Amniotic epithelial cell (primary cell): ENCODE data around the gene TNS4.

Experiments used
- DNase-seq: peaks from one replicate; pipeline ENCODE4 v3.0.0-alpha.2; 2010; ENCODE audit warnings: low read depth

TNS4 gene

GRCh38 chr17:40473573-40474365, 27.7 kb downstream of the TNS4 start:
- no peak for DNase-seq

- peak; percentile 69 for DNase-seq
Measured at GRCh38 chr17:40472733-40473452, 28.5 kb downstream of the TNS4 start.

GRCh38 chr17:40471846-40472732, 29.3 kb downstream of the TNS4 start:
- peak; percentile 87 for DNase-seq

DNA sequence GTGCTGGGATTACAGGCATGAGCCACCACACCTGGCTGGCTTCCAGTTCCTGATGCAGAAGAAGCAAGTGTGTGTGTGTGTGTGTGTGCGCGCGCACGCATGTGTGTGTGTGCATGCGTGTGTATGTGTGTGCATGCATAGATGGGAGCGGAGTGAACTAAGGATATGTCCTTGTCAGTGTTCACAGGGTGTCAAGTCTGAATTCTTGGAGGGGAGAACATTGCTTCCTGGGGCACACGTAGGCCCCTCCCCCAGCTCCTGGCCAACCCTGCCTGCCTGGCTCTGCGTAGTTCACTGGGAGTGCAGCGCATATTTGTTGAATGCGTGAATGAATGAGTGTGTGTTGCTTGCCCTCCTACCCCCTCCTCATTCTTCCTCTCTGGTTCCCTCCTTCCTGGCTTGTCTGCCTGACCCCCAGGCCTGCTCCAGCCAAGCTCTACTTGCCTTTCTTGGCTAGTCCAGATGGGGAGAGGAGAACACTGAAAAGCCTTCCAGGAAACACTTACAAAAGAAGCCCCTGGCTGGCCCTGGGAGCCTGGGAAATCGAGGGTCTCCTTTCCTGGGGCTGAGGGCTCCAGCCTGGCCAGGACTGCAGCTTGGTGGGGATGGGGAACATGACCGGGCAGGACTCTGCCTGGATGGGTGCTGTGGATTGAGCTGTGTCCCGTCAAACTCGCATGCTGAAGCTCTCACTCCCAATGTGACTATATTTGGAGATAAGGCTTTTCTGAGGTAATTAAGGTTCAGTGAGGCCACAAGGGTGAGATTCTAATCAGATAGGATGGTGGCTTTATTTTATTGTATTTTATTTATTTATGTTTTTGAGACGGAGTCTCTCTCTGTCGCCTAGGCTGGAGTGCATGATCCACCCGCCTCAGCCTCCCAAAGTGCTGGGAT, 30.2 kb downstream of the TNS4 start:
- DNase-seq = peak; percentile 96

- no peak for DNase-seq
Measured at GRCh38 chr17:40469805-40470675, 31.4 kb downstream of the TNS4 start.

- no peak for DNase-seq
Measured at GRCh38 chr17:40468560-40468959, 32.9 kb downstream of the TNS4 start.

DNA sequence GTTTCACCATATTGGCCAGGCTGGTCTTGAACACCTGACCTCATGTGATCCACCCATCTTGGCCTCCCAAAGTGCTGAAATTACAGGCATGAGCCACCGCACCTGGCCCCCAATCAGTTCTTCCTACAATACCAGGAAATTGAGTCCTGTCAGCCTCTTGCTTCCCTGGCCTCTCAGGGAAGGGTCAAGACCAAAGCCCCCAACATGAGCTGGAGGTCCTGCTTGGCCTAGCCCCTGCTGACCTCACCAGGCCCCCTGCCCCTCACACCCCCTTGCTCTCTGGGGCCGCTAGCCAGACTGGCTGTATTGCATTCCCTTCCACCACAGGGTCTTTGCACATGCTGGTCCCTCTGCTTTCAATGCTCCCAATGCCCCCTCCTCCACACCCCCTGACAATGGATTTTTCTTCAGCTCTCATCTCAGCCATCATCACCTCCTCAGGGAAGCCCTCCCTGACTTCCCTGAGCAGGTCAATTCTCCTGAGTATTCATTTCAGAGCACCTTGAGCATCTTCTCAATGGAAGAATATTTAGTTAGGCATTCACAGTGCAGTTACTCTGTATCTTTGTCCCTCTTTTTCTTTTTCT, 34.0 kb downstream of the TNS4 start:
- DNase-seq = no peak

DNA sequence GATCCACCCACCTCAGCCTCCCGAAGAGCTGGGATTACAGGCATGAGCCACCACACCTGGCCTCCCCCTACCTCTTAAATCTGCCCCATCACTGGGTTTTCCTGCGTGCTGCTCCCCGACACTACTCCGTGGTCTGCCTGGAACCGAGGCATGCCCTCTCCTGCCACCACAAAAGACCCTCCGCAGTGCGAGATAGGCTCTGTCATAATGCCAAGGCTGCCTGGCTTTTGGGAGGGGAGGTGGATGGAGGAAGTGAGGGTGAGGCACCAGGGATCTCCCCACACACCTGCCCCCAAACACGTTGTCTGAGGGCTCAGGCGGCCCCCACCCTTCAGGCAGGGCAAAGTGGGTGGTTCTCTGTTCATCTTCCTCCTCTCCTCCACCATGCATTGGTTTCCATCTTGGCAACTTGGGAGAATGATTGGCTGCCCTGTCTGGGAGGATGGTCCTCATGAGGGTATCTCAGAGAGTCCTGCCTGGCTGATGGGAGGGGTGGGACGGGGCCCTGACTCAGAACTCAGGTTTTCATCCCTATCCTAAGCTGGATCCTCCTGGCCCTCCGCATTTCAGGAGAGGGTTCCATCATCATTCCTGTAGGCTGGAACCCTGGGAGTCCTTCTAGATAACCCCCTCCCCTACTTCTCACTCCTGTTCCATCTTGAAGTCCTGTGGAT, 35.0 kb downstream of the TNS4 start:
- no peak for DNase-seq

DNA sequence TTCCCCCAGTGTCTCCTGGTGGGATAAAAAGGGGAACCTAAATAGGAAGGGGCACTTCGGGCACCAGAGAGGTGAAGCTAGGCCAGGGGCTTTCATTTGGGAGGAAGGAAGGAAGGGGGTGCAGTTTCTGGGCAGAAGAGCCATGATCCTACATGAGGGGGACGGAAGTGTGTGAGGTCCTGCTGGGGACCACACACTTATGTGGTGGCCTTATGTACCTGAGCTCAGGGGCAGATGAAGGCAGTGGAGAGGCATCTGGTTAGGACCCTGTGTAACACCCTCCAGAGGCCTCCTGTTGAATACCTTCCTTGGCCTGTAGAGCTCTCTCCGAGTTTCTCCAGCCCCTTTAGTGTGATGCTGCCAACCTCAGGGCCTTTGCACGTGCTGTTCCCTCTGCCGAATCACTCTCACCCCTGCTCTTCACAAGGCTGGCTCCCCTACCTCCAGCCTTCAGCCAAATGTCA, 37.0 kb downstream of the TNS4 start:
- DNase-seq = no peak

GRCh38 chr17:40463122-40463550, 38.3 kb downstream of the TNS4 start:
- DNase-seq = no peak

DNA sequence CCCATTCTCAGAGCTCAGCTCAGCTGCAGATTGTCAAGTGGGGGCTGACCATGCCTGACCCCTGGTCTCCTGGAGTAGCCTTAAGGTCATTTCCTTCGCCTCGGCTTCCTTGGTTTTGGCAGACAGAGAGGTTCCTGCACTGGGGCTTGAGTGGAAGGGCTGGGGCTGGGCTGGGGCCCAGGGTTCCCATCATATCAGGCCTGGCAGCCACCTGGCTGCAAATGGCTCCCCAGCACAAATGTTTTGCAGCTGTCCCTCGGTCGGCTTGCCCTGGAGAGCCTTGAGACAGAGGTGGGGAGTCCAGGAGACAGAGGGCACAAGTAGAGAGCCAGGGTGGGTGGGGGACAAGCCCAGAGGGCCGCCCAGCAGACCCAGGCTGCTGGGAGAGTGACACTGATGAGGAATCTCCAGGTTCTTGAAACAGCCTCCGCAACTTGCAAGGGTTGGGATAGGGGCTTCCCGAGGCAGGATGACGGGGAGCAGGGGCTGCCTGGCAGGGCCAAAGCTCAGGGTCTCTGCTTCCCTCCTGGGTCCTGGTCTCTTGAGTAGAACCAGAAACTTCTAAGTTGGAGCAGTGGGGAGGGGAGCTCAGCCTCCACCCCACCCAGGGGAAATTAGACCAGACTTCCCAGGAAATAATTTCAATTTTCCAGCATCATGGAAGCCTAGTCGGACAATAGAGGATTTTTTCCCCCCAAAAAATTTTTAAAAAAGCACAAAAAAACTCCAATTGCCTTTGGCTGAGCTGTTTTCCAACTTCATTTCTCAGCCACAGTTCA, 38.9 kb downstream of the TNS4 start:
- no peak for DNase-seq

GRCh38 chr17:40461732-40462342, 39.6 kb downstream of the TNS4 start:
- no peak for DNase-seq

DNA sequence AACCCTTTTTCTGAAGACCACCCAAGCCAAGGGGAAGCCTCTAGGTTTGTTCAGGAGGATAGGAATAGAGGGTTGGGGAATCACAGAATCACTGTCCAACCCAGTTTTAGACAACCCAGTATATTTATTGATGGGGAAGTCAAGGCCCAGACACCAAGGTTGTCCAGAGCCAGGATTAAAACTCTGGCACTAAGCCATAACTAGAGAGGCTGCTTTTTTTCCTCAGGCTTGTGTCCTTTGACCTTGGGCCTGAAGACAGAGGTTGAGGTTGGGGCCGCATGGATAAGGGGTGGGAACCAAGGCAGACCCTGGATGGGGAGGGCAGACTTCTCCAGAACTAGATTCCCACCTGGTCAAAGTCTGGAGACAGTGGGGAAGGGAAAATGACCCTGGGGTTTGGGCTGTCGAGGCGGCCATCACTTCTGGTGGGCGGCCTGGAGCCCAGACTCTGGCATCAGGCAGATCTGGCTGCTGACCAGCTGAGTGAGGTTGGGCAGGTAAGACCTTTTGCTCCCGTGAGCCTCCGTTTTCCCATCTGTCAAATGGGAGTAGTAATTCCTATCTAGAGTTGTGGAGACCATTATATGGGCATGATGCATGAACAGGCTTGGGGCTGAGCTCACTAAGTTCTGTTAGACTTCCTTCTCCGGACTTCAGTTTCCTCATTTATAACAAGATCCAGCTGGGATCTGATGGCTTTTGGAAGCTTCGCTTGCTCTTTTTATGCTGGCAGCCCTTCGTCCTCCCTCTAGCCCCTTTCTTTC, 40.3 kb downstream of the TNS4 start:
- no peak for DNase-seq

DNA sequence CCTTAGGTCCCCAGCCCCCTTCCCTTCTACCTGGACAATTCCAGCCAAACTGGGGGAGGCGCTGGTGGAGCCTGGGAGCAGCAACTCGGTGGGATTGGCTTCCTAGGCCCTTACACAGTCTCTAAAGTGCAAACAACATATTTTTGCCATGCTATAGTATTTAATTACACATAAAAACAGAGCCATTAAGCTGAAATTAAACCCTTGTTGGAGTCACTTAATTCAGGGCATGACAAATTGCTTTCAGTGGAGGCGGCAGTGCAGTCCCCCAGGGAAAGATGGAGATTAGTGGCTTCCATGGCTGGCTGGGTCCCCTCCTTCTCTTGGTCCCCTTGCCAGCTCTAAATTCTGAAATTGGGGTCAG, 40.8 kb downstream of the TNS4 start:
- no peak for DNase-seq

DNA sequence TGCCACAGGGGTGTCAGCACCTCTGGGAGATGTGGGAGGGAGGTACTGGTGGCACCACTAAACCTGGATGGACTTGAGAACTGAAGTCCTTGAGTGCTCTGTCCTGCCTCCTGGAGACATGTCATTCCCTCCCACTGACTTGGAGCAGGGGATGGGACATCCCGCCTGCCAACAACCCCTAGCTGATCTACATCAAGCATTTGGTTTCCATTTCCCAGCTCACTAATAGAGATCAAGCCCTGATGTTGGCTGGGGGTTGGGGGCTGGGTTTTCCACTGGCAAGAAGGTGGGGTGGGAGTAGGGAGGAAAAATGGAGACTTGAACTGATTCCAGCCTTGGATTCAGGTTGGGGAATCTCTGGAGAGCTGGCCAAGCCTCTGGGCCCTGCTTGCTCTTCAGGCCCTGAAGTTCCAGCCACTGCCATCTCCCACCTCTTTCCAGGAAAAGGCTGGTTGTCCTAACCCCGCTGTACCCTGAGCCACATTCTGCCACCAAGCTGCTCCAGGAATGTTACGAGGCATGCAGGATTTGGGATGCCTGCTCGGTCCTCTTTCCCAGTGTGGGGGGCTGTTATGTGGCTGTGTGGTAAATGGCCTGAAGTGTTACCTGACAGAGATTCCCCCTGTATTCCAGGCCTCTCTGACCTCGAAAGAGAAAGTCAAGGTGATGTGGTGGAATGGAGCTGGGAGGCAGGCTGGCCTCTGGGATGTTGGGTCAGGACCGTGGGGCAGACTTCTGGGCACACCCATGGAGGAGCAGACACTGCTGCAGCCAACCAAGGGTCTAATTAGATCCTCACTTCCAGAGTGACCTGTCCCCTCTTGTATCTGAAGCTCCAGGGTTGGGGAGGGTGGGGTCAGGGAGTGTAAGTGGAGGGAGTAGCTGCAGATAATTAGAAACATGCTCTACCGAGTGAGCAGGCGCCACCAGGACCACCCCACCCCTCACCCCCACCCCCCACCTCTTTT, 41.5 kb downstream of the TNS4 start:
- DNase-seq = peak; percentile 15

DNA sequence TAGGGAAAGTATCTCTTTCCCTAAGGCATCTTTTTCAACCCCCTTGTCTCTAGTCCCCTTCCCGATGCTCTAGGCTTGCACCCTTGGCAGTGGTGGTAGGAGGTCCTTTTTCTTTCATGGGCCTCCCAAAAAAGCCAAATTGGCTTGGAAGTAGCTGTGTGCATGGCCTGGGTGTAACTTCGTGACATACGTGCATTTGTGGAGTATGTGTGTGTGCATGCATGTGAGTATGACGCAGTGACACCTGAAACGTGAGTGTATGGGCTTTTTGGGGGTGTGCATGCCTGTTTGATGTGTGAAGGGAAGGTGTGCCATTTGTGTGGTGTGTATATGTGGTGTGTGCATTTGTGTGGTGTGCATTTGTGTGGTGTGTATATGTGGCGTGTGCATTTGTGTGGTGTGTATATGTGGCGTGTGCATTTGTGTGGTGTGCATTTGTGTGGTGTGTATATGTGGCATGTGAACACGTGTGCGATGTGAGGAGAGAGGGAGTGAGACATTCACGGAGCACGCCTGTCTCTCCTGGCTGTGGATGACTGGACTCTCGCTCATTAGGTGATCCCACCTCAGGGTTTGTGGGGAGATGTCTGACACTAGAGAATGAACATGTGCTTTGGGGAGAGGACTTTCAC, 42.5 kb downstream of the TNS4 start:
- peak; percentile 39 for DNase-seq
